CD14-positive monocyte (primary cell): Measurements from ENCODE around the gene NPM3. TPM values are rescaled to one million over a fixed set of nuclear protein-coding genes. Genes with fewer than 3 reads are reported as not detected.
A peak's percentile ranks its signal among the peaks of the same experiment; 100 is the strongest.

ENCODE experiments used
- DNase-seq, 3 donors: peaks; one replicate each; pipeline ENCODE4 v3.0.0-alpha.2; 2011 to 2022
- H2AFZ ChIP-seq: 2 replicates; pipeline ENCODE4 v1.6.0; 2012; ENCODE audit warnings: mild to moderate bottlenecking, low read depth, low read length, inconsistent platforms; ENCODE audit not compliant: insufficient read depth, poor library complexity, severe bottlenecking
- H3K27ac ChIP-seq, 2 donors: 1 replicate in 1 of 2; 2 replicates in 1 of 2; pipeline ENCODE4 v1.5.1; 2012 to 2013; ENCODE audit warnings: low read length in 2 of 2, control low read depth in 1 of 2, inconsistent platforms in 1 of 2, low read depth in 1 of 2, mild to moderate bottlenecking in 1 of 2
- H3K27me3 ChIP-seq, 2 donors: one replicate each; pipeline versions ENCODE4 v1.6.0 to v1.6.1; 2011 to 2013; ENCODE audit warnings: low read length in 2 of 2; ENCODE audit not compliant: control insufficient read depth in 2 of 2, insufficient read depth in 2 of 2
- H3K36me3 ChIP-seq, 2 donors: replicated peaks in 1 of 2; 1 replicate in 1 of 2; 2 replicates in 1 of 2; pipeline versions ENCODE4 v1.5.1 to v1.6.1; 2012 to 2013; ENCODE audit warnings: low read length in 2 of 2, control low read depth in 1 of 2, inconsistent platforms in 1 of 2, mild to moderate bottlenecking in 1 of 2; ENCODE audit not compliant: insufficient read depth in 2 of 2, control insufficient read depth in 1 of 2
- H3K4me1 ChIP-seq, 2 donors: 1 replicate in 1 of 2; 2 replicates in 1 of 2; pipeline versions ENCODE4 v1.5.1 to v1.6.1; 2012 to 2013; ENCODE audit warnings: low read length in 2 of 2, control low read depth in 1 of 2, inconsistent platforms in 1 of 2, mild to moderate bottlenecking in 1 of 2, moderate library complexity in 1 of 2; ENCODE audit not compliant: insufficient read depth in 2 of 2, control insufficient read depth in 1 of 2
- H3K4me2 ChIP-seq: replicated peaks from 2 replicates; pipeline ENCODE3; 2012; ENCODE audit warnings: low read length, moderate library complexity, mild to moderate bottlenecking; ENCODE audit not compliant: poor library complexity, severe bottlenecking; ENCODE audit errors: extremely low read depth
- H3K4me3 ChIP-seq, 3 experiments: fragments of 200-600 bp in 1 of 3; sonication (generic) in 1 of 3; replicated peaks in 1 of 3; 1 replicate in 2 of 3; 2 replicates in 1 of 3; pipeline ENCODE4 v1.5.1; 2011 to 2013; ENCODE audit warnings: low read length in 3 of 3, mild to moderate bottlenecking in 3 of 3, control low read depth in 2 of 3, low read depth in 2 of 3, inconsistent platforms in 1 of 3, moderate library complexity in 1 of 3
- H3K79me2 ChIP-seq: 2 replicates; pipeline ENCODE4 v1.6.0; 2012; ENCODE audit warnings: mild to moderate bottlenecking, control low read depth, inconsistent platforms, low read length, moderate library complexity; ENCODE audit not compliant: insufficient read depth
- H3K9ac ChIP-seq: 2 replicates; pipeline ENCODE4 v1.6.0; 2017; ENCODE audit warnings: low read length, mild to moderate bottlenecking; ENCODE audit not compliant: insufficient read depth, poor library complexity, severe bottlenecking
- H3K9me3 ChIP-seq, 2 donors: replicated peaks in 1 of 2; 1 replicate in 1 of 2; 2 replicates in 1 of 2; pipeline versions ENCODE4 v1.5.1 to v1.6.1; 2012 to 2013; ENCODE audit warnings: low read length in 2 of 2, control low read depth in 1 of 2; ENCODE audit not compliant: control insufficient read depth in 1 of 2, insufficient read depth in 1 of 2
- H4K20me1 ChIP-seq: 2 replicates; pipeline ENCODE4 v1.6.0; 2012; ENCODE audit warnings: mild to moderate bottlenecking, low read length, control low read depth, moderate library complexity; ENCODE audit not compliant: insufficient read depth
- H3K27ac Mint-ChIP-seq, 7 donors: one replicate each; pipeline ENCODE4 v1.8.0; 2020; ENCODE audit warnings: mild to moderate bottlenecking in 7 of 7, mixed read lengths in 7 of 7, moderate library complexity in 6 of 7, inconsistent platforms in 2 of 7
- H3K27me3 Mint-ChIP-seq, 3 donors: one replicate each; pipeline ENCODE4 v1.8.0; 2021 to 2022; ENCODE audit warnings: low read depth in 3 of 3, mild to moderate bottlenecking in 3 of 3, mixed read lengths in 3 of 3, moderate library complexity in 3 of 3, inconsistent platforms in 1 of 3
- H3K36me3 Mint-ChIP-seq, 2 donors: one replicate each; pipeline ENCODE4 v1.8.0; 2020; ENCODE audit warnings: mixed read lengths in 2 of 2, inconsistent platforms in 1 of 2, mild to moderate bottlenecking in 1 of 2
- H3K4me1 Mint-ChIP-seq: one replicate; pipeline ENCODE4 v1.8.0; 2020; ENCODE audit warnings: mild to moderate bottlenecking, mixed read lengths
- H3K4me3 Mint-ChIP-seq, 2 donors: one replicate each; pipeline ENCODE4 v1.8.0; 2020; ENCODE audit warnings: mild to moderate bottlenecking in 2 of 2, mixed read lengths in 2 of 2, moderate library complexity in 1 of 2
- H3K9me3 Mint-ChIP-seq, 7 donors: one replicate each; pipeline ENCODE4 v1.8.0; 2020 to 2022; ENCODE audit warnings: mixed read lengths in 7 of 7, mild to moderate bottlenecking in 6 of 7, moderate library complexity in 6 of 7, inconsistent platforms in 2 of 7
- CTCF ChIP-seq: fragments of 200-600 bp; IDR thresholded peaks from one replicate; pipeline ENCODE4 v1.8.0; 2022; ENCODE audit warnings: antibody characterized with exemption, mild to moderate bottlenecking
- WGBS: methylation state at CpG from one replicate; pipeline ENCODE4 v1.1.5; 2013; ENCODE audit warnings: missing lambda C conversion rate; ENCODE audit not compliant: insufficient coverage; 5-methylcytosine and 5-hydroxymethylcytosine counted together
- intact Hi-C, 2 donors: fragments of 100-400 bp; cut with micrococcal nuclease; formaldehyde crosslinking; loops; one replicate each; pipeline versions ENCODE4 v1.15.0 to v1.15.1; 2023
- polyA plus RNA-seq, 3 donors: library from polyadenylated mRNA; depleted of rRNA in 1 of 3; unstranded in 2 of 3; stranded (reverse) in 1 of 3; fragments of 300-500 nt in 2 of 3; fragments of >200 nt in 1 of 3; fragmentation: Illumina TruSeq in 2 of 3; gene quantifications; 1 replicate in 2 of 3; 2 replicates in 1 of 3; pipeline ENCODE4 v1.2.3, GENCODE V29; 2012 to 2021

The NPM3 gene
- polyA plus RNA-seq, 3 donors, result 1.2 to 8.1 (median 3.8) TPM

GRCh38 chr10:101816913-101817336 lies 33.7 kb upstream of the NPM3 start:
- H3K27me3 ChIP-seq, result no peaks in the 10 kb centered on the region
- no peak for DNase-seq
- Mint-ChIP-seq H3K4me1 (peaks cover 46% of the 10 kb centered on the region), H3K9me3 (no peaks in the 10 kb centered on the region), H3K4me3 (peak overlapping the region; percentile 94 to 98), H3K36me3 (peaks cover 9 to 26% of the 10 kb centered on the region in 2 donors), H3K27me3 (no peaks in the 10 kb centered on the region), H3K27ac (peak overlapping the region; percentile 85 to 96 (median 93))
- H3K79me2 ChIP-seq, result peaks cover 64% of the 10 kb centered on the region
- peaks cover 28 to 42% of the 10 kb centered on the region in 2 donors for H3K4me1 ChIP-seq
- peak overlapping the region; percentile 93 for H3K9ac ChIP-seq
- TF ChIP-seq CTCF, result no peak
- H3K36me3 ChIP-seq, result peaks cover 13 to 18% of the 10 kb centered on the region in 2 donors
- no peaks in the 10 kb centered on the region for H3K9me3 ChIP-seq
- H3K27ac ChIP-seq, result peak overlapping the region in 1 of 2 donors; percentile 89
- peak overlapping the region; percentile 76 for H2AFZ ChIP-seq
- WGBS, result 0% methylated on average over 4 of the region's 14 CpGs
- H4K20me1 ChIP-seq, result peaks cover 63% of the 10 kb centered on the region
- H3K4me3 ChIP-seq, result peak overlapping the region; percentile 86 to 97 (median 88)
- H3K4me2 ChIP-seq, result peak overlapping the region; percentile 78
- intact Hi-C loops, result loop anchor here in 1 of 2 donors (10.0 kb wide), 1 partner anchor 462 kb away; the partner anchor contains the start of gene BTRC

- peaks cover 68% of the 10 kb centered on the region for H4K20me1 ChIP-seq
- H3K9ac ChIP-seq, result peak overlapping the region; percentile 93
- Mint-ChIP-seq H3K36me3 (peaks cover 13 to 31% of the 10 kb centered on the region in 2 donors), H3K27me3 (no peaks in the 10 kb centered on the region), H3K4me3 (peak overlapping the region; percentile 94 to 98), H3K4me1 (peaks cover 46% of the 10 kb centered on the region), H3K27ac (peak overlapping the region in 4 of 7 donors; percentile 28 to 82 (median 58)), H3K9me3 (no peaks in the 10 kb centered on the region)
- intact Hi-C loops, result loop anchor here in 1 of 2 donors (10.0 kb wide), 1 partner anchor 462 kb away; the partner anchor contains the start of gene BTRC
- peaks cover 69% of the 10 kb centered on the region for H3K79me2 ChIP-seq
- H3K4me1 ChIP-seq, result peaks cover 28 to 42% of the 10 kb centered on the region in 2 donors
- no peak overlapping the region for H2AFZ ChIP-seq
- no peaks in the 10 kb centered on the region for H3K9me3 ChIP-seq
- DNase-seq, result no peak
- no peaks in the 10 kb centered on the region for H3K27me3 ChIP-seq
- 17% methylated on average over 1 of the region's 5 CpGs for WGBS
- H3K27ac ChIP-seq, result no peak overlapping the region
- peak overlapping the region; percentile 78 for H3K4me2 ChIP-seq
- peaks cover 18 to 23% of the 10 kb centered on the region in 2 donors for H3K36me3 ChIP-seq
- H3K4me3 ChIP-seq, result peak overlapping the region; percentile 86 to 97 (median 88)
- TF ChIP-seq CTCF, result no peak
Observed at GRCh38 chr10:101816376-101816775, 33.1 kb upstream of the NPM3 start.
